C4-2B (cell line): ENCODE measurements around the gene OLFML2A.
A peak's percentile ranks its signal among the peaks of the same experiment; 100 is the strongest.

Experiments used
- H3K27ac ChIP-seq: fragments of 450-650 bp; 2 replicates; pipeline ENCODE4 v1.5.1; 2017
- ZFX ChIP-seq: fragments of 450-650 bp; IDR thresholded peaks from 2 replicates; pipeline ENCODE4 v1.6.1; 2017
- TF ChIP-seq, protein P1 (sequence below): fragments of 450-650 bp; conservative IDR thresholded peaks from 2 replicates; pipeline ENCODE4 v1.5.1; 2017; ENCODE audit warnings: mild to moderate bottlenecking

Gene OLFML2A

DNA sequence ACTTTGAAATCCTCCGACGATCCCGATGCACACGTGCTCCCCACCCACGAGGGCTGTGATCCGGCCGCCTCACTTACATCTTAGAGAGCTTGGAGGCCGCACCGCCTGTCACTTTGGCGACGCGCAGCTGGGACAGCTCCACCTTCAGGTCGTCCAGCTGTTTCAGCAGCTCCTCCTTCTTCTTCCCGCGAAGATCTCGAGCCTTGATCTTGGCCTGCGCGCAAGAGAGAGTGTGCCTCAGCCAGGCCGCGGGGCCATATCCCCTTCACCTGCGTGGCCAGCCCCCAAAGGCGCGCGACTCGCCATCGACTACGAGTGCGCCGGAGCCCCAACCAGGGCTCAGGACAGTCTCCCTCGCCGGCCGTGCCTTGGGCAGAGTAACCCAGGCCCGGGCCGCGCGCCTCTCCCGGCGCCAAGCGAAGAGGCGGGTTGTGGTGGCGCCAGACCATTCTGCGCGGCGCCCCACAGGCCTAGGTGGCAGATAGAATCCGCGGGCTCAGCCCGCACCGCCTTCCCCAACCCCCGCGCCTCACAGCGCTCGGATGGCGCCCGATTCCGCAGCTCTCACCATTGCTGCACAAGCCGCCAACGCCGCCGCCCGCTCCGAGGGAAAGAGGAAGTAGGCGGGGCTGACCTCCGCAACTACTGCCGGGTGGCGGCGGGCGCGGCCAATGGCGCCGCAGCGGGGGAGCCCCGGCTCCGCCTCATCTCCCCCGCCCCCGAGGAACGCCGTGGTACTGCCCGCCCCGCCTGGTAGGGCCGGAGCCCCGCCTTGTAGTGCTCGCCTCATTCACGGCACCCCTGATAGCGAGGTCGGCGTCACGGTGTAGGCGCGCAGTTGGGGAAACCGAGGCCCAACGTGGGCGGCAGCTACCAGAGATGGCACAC, 84.7 kb downstream of the OLFML2A start, which contains the start of the genes ARPC5L and RPL35:
Gene ARPC5L, plus strand, starts transcription at position 789 of the 888 bp plus-strand sequence. CDS start 7,161 bp downstream, outside the sequence.
Gene RPL35, minus strand, starts transcription at position 616 of the 888 bp plus-strand sequence. Its CDS starts 45 bp downstream, at position 571.
- peak; percentile 96; the same call in 1 of the 2 replicates for TF ChIP-seq ZFX
- TF ChIP-seq, protein P1, sequence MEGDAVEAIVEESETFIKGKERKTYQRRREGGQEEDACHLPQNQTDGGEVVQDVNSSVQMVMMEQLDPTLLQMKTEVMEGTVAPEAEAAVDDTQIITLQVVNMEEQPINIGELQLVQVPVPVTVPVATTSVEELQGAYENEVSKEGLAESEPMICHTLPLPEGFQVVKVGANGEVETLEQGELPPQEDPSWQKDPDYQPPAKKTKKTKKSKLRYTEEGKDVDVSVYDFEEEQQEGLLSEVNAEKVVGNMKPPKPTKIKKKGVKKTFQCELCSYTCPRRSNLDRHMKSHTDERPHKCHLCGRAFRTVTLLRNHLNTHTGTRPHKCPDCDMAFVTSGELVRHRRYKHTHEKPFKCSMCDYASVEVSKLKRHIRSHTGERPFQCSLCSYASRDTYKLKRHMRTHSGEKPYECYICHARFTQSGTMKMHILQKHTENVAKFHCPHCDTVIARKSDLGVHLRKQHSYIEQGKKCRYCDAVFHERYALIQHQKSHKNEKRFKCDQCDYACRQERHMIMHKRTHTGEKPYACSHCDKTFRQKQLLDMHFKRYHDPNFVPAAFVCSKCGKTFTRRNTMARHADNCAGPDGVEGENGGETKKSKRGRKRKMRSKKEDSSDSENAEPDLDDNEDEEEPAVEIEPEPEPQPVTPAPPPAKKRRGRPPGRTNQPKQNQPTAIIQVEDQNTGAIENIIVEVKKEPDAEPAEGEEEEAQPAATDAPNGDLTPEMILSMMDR = peak; percentile 40
- peak within 1 kb of the TSS; percentile 99 for H3K27ac ChIP-seq

DNA sequence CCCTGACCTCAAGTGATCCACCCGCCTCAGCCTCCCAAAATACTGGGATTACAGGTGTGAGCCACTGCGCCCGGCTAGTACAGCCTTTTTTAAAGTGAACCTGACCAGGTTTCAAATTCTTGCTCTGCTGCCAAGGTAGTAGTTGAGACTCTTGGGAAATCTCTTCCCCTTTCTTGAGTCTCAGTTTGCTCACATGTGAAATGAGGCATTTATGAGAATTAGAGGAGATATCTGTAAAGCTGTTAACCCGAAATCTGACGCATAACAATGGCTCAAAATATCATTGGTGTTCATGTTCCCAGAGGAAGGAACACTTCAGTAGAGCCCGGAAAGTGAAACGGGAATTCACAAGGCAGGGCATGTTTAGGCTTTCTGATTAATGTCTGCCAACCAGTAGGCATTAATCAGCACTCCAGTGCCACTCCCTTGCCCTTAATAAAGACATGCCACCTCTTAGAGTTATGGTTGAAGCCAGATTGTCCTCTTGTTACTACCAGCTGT, 86.5 kb downstream of the OLFML2A start:
- H3K27ac ChIP-seq = no peak overlapping the region; the same call in 1 of the 2 replicates
- TF ChIP-seq, protein P1 = no peak
- no peak for TF ChIP-seq ZFX
